GM18505 (cell line): ENCODE results near the gene SLC16A4.

Experiments used
- ATAC-seq: cut with Tn5 transposase; IDR thresholded peaks from one replicate; pipeline ENCODE4 v1.9.1; 2021; ENCODE audit not compliant: unreplicated experiment
- POLR2A ChIP-seq: IDR thresholded peaks from 4 replicates; pipeline ENCODE4 v1.6.1; 2011; ENCODE audit warnings: borderline replicate concordance; ENCODE audit not compliant: insufficient read depth, insufficient read length; ENCODE audit errors: extremely low read depth

SLC16A4 gene

DNA sequence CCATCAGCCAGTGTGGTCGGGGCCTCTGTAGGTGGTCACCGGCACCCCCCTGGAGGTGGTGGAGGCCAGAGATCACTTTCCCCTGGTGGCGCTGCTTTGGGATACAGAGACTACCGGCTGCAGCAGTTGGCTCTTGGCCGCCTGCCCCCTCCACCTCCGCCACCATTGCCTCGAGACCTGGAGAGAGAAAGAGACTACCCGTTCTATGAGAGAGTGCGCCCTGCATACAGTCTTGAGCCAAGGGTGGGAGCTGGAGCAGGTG, 50.7 kb downstream of the SLC16A4 start:
- no peak for ATAC-seq

DNA sequence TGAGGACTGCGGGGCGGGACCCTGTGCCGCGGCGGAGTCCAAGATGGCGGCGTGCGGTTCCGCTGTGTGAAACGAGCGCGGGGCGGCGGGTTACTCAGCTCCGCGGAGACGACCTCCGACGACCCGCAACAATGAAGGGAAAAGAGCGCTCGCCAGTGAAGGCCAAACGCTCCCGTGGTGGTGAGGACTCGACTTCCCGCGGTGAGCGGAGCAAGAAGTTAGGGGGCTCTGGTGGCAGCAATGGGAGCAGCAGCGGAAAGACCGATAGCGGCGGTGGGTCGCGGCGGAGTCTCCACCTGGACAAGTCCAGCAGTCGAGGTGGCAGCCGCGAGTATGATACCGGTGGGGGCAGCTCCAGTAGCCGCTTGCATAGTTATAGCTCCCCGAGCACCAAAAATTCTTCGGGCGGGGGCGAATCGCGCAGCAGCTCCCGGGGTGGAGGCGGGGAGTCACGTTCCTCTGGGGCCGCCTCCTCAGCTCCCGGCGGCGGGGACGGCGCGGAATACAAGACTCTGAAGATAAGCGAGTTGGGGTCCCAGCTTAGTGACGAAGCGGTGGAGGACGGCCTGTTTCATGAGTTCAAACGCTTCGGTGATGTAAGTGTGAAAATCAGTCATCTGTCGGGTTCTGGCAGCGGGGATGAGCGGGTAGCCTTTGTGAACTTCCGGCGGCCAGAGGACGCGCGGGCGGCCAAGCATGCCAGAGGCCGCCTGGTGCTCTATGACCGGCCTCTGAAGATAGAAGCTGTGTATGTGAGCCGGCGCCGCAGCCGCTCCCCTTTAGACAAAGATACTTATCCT, 51.2 kb downstream of the SLC16A4 start:
- peak; percentile 5 for ATAC-seq
- TF ChIP-seq POLR2A: peak; percentile 90

More for the DNA sequence above, 50.7 kb downstream of the SLC16A4 start:
- no peak for TF ChIP-seq POLR2A

DNA sequence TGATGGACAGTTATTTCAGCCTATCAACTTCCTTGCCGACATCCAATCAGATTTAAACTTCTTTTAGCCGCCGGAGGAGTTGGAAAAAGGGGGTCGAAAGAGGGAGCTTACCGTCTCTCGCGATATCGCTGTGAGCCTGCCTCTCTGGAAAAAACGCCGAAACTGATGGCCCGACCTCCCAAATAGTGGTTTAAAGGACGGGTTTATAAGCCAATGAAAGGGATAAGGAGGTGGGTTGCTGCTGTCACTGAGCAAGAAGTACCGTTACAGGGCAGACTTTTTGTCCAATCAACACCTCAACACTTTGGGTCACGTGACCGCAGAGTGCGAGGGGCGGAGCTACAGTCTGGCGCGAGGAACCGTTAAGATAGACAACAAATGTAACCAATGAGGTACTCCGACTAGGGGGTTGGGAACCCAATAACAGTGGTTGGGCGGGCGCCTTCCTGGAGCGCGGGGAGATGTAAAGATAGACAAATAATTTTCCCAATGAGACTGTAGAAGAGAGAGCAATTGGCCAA, 51.9 kb downstream of the SLC16A4 start, which contains the start of gene RBM15:
Gene RBM15, plus strand, starts transcription at position 492 of the 521 bp plus-strand sequence. Its CDS starts 29 bp downstream, at position 521.
- ATAC-seq: peak; percentile 60
- TF ChIP-seq POLR2A: no peak

DNA sequence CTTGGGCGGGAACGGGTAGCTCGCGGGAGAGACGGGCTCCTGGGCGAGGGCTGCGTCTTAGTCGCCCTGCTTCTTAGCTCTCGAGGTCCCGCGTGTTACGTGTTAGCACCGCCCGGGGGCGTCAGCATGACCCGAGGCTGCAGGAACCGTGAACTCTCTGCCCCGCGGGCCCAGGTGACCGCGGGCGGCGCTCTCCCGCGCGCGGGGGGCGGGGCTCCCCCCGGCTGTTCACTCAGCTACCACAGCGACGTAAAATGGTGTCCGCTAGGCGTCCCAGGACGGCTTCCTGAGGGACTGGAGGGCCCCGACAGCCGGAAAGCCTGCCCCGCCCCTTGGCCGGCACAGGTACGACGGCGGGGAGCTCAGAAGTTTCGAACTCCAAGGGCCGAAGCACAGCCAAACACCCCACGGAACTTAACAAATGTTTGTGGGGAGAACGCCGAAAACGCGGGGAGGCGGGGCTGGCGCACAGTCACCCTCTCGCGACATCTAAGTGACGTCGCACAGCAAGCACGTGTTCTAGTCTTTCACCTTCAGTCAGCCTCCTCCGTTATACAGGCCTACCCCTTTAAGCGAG, 52.4 kb downstream of the SLC16A4 start:
- peak; percentile 70 for TF ChIP-seq POLR2A

DNA sequence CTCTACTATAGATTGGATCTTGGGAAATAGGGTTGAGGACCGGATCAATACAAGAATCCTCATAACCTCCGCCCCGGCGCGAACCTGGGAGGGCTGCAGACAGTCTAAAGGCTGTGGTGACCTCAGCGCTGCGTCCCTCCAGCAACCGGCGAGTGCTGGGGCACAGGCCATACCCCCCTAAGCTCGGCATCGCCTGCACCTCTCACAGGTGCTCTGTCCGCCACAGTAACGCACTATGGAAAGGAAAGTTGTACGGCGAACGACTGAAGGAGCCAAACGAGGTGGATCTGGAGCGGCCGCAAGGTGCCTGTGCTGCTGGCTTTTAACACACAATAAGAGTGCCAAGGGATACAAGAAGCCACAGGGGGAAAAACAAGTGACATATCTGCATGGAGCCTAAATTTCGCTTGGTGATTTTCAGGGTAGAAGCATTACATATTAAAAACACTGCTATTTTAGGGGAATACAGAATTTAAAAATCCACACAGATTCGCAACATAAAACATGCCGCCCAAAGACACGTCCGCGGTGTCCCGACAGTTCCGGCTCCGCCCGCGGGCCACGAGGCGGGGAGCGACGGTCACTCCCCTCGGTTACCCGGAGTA, 53.0 kb downstream of the SLC16A4 start:
- ATAC-seq: no peak
- TF ChIP-seq POLR2A: no peak

More for the DNA sequence above, 52.4 kb downstream of the SLC16A4 start:
- ATAC-seq: peak; percentile 65

DNA sequence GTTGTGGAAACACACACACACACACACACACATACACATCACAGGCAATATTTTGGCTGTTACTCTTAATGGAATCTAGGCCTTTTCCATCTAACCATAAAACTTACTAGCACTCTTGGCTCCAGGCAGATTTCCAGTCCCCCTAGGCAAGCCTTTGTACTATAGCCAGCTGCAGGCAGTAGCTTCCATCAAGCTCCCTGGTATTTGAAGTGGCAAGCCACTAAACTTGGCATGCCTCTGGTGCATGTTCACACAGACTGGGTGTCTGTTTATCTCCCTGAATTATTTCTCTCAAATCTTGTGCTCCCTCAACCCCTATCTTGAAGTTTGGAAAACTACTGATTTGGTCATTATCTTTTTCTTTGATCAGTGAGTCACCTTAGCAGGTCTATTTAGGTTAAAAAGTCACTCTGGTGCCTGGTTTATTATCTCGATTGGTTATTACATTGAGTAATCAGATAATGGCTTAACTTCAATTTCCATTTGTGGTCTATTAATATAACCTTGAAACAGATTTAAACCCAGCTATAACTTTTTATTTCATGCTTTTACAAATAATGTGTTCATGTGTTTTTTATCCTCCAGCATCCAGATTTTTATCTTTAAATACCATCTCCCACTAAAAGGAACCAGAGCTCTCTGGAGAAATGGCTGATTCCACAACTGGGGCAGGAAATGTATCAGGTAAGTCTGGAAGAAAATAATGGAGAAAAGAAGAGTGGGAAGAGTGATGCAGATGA, 54.4 kb downstream of the SLC16A4 start:
- TF ChIP-seq POLR2A: no peak
- ATAC-seq: no peak

DNA sequence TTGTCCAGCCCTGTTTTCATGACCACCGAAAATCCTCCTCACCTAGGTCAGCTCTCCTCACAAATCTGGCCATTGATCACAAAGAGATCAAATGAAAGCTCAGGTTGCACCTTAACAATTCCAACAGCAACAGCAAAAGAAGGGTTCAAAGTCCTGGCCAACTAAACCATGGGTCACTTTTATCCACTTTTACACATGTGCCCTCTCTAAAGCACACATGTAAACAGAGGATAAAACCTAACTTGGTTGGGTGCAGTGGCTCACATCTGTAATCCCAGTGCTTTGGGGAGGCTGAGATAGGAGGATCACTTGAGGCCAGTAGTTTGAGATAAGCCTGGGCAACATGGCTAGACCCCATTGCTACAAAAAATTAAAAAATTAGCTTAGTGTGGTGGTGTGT, 55.6 kb downstream of the SLC16A4 start:
- no peak for ATAC-seq

DNA sequence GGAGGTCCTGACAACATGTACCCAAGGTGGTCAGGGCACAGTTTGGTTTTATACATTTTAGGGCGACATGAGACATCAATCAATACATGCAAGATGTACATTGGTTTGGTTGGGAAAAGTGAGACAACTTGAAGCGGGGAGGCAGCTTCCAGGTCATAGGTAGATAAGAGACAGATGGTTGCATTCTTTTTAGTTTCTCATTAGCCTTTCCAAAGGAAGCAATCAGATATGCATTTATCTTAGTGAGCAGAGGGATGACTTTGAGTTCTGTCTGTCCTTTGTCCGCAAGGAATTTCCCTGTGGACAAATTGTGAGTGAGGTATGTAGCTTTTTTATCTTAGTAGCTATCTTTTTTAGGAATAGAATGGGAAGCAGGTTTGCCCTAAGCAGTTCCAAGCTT, 62.1 kb downstream of the SLC16A4 start:
- ATAC-seq: no peak
- no peak for TF ChIP-seq POLR2A

More for the DNA sequence above, 55.6 kb downstream of the SLC16A4 start:
- no peak for TF ChIP-seq POLR2A

DNA sequence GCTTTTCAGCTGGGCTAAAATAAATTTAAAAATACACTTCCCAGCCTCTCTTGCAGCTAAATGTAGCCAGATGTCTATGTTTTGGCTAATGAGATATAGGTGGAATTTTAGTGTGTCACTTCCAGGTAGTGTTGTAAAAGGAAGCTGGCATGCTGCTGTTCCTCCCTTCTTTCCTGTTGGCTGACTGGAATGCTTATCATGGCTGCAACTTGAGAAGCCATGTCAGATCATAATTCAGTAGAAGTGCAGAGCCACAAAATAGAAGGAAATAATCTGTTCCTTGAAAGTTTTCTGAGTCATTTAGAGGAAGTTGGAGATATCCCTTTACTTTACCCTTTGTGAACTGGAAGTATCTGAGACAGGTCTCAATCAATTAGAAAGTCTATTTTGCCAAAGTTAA, 62.6 kb downstream of the SLC16A4 start:
- TF ChIP-seq POLR2A: no peak
- ATAC-seq: no peak

DNA sequence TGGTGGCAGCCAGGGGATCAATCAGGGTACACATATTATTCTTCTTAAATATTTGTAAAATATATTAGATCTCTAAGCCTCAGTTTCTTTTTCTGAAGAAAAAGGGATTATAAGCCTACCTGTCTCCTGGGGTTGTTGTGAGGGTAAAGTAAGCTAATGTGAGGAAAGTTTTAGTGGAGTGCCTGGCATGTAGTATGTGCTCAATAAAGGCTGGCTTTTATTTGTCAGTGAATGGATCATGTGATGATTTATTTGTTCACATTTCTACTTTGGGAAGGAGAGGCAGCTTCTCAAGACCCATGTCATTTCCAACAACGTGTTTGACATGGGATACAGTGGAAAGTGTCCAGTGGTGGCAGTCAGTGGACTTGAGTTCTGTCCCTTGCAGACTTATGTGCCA, 64.0 kb downstream of the SLC16A4 start:
- TF ChIP-seq POLR2A: no peak

DNA sequence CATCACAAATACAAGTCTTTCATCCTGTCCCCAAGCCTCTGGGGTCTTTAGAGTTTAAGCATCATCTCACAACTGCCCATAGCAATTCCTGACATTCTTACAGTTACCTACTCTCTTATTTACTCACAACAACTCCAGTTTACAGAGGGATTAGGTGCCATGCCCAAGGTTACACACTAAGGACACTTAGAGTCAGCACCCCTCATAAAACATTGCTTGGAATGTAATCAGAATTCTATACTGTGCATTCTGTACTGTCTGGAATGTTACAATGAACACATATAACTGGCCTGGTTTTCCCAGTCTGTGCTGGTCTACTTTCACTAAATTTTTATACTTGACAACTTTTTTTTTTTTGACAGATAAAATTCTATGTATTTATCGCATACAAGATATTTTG, 66.2 kb downstream of the SLC16A4 start:
- no peak for TF ChIP-seq POLR2A
- ATAC-seq: no peak

More for the DNA sequence above, 64.0 kb downstream of the SLC16A4 start:
- ATAC-seq: no peak

DNA sequence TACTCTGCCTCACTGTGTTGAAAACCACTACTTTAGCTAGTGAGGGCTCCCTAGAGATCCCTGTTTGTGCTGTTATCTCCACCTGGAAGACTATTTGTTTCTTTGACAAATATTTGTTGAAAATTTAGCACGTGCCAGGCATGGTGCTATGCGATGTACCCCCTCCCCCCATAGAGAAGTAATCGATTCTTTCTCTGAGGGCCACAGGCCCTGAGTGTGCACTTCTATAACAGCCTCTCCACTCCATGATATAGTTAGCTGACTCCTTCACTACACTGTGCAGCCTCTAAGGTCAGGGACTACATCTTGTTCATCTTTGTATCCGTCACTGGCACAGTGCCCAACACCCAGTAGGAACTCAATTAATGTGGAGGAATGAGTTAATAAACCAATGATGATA, 69.0 kb downstream of the SLC16A4 start:
- ATAC-seq: no peak
- no peak for TF ChIP-seq POLR2A

DNA sequence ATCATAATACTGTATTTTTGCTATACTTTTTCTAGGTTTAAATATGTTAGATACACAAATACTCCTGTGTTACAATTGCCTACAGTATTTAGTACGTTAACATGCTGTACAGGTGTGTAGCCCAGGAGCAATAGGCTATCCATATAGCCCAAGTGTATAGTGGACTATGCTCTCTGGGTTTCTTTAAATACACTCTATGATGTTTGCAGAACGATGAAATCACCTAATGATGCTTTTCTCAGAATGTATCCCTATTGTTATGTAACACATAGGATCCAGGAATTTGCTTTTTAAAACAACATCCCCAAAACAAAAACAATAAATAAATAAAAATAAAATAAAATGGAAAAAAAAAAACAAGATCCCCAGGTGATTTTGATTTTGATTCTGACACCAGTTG, 69.8 kb downstream of the SLC16A4 start:
- TF ChIP-seq POLR2A: no peak
- no peak for ATAC-seq
